ENCODE data around the gene EMILIN2. TPM values are rescaled to one million over a fixed set of nuclear protein-coding genes. Genes with fewer than 3 reads are reported as not detected.

EMILIN2 gene
- total RNA-seq, 2 experiments from 2014 or later = 18.6 to 23.0 TPM

DNA sequence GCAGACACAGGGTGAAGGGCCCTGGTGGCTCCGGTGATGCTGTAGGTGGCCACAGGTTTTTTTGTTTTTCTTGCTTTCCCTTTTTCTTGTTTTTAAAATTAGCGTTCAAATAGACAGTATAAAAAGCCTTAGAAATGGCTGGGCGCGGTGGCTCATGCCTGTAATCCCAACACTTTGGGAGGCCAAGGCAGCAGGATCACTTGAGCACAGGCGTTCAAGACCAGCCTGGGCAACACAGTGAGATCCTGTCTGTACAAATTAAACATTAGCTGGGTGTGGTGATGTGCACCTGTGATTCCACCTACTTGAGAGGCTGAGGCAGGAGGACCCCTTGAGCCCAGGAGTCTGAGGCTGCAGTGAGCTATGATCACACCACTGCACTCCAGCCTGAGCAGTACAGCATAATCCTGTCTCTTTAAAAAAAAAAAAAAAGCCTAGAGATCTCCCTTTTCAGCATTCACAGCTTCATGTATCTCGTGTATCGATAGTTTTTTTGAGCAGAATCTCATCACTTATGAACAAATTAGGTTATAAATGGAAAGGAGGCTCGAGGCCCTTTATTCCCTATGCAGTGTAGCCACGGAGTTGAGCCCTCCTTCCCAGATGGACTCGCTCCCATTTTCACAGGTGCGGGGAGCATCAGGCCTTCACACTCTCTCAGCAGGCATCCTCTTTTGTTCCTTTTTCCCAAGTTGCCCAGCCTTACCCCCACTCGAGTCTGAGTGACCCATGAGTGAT lies 50.8 kb downstream of the EMILIN2 start:
- POLR2A ChIA-PET = no interaction called here
- H3K27ac Mint-ChIP-seq = no peak overlapping the region
- CTCF ChIA-PET = interaction anchor here (0.6 kb wide), 1 partner anchor 141 kb away, joined by 3 read pairs; no protein-coding TSS in a partner anchor

DNA sequence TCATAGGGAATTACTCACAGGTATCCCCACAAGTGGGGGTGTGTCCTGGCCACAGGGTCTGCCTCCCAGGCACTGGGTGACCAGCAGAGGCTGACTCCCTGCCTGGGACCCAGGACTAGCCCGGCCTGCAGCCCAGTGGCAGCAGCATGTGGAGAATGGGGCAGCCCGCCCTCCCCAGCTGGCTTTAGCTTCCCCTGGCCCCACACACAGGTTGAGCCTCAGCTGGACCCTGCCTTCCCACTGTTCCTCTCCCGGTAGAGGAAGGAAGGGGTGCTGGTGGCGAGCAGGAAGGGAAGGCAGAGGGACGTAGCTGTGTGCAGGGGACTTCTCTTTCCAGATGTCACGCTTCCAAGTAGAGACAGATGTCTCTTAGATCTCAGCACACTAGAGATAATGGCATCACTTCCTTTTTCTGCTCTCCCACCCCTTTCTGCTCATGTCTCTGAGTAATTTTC lies 51.4 kb downstream of the EMILIN2 start:
- H3K27me3 Mint-ChIP-seq = no peaks in the 10 kb centered on the region
- no peak for DNase-seq
- H3K27ac Mint-ChIP-seq = no peak overlapping the region
- H3K9me3 Mint-ChIP-seq = peaks cover 7% of the 10 kb centered on the region
- H3K4me3 Mint-ChIP-seq = no peak overlapping the region
- peaks cover 8% of the 10 kb centered on the region for H3K4me1 Mint-ChIP-seq
- POLR2A ChIA-PET = interaction anchor here (0.6 kb wide), 1 partner anchor 26 kb away, joined by 3 read pairs; no protein-coding TSS in a partner anchor
- CTCF ChIA-PET = interaction anchor here (0.6 kb wide), 1 partner anchor 142 kb away, joined by 3 read pairs; no protein-coding TSS in a partner anchor
- H3K36me3 Mint-ChIP-seq (ENCODE audit: low read depth) = peaks cover 2% of the 10 kb centered on the region

More for the DNA sequence above, 50.8 kb downstream of the EMILIN2 start:
- Mint-ChIP-seq H3K27me3 (no peaks in the 10 kb centered on the region), H3K4me1 (peaks cover 12% of the 10 kb centered on the region), H3K4me3 (no peak overlapping the region), H3K36me3 (ENCODE audit: low read depth) (peaks cover 2% of the 10 kb centered on the region), H3K9me3 (peaks cover 7% of the 10 kb centered on the region)
- DNase-seq = no peak

DNA sequence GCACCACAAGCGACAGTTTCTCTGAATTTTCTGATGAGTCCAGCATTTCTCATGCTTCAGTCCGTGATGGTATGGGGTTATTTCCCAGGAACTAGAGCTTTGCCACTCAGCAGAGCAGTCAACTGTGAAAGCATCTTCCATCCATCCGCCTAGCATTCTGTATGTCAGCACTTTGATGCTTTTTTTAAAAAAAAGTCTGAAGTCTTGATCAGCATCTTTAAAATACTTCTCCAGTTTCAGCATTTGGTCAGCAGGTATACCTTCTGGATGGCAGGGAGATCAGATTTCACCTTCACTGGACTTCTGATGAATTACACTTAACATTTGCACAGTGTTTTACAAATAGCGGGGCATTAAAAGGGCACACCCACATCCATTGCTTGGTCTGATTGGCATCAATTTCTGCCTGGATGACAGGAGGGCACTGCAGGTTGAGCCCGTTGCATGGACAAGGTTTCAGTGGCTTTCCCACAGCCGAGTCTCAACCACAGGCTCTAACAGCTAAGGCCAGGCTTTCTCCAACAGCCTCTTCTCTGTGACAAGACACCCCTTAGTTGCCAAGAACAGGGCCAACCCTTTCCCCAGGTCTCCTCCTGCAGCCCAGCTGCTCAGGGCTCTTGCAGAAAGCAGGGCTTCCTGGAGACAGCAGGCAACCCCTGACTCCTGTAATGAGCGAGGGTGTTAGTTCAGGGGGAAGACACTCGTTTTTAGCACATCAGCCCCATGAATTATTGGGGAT lies 54.0 kb downstream of the EMILIN2 start:
- ChIA-PET CTCF (interaction anchor here (1.2 to 1.3 kb wide), 2 partner anchors 8 to 93 kb away, joined by 3 read pairs; no protein-coding TSS in a partner anchor), POLR2A (no interaction called here)
- Mint-ChIP-seq H3K9me3 (no peaks in the 10 kb centered on the region), H3K4me3 (no peak overlapping the region), H3K36me3 (ENCODE audit: low read depth) (no peaks in the 10 kb centered on the region), H3K27me3 (no peaks in the 10 kb centered on the region), H3K27ac (no peak overlapping the region), H3K4me1 (peaks cover 13% of the 10 kb centered on the region)
- no peak for DNase-seq

DNA sequence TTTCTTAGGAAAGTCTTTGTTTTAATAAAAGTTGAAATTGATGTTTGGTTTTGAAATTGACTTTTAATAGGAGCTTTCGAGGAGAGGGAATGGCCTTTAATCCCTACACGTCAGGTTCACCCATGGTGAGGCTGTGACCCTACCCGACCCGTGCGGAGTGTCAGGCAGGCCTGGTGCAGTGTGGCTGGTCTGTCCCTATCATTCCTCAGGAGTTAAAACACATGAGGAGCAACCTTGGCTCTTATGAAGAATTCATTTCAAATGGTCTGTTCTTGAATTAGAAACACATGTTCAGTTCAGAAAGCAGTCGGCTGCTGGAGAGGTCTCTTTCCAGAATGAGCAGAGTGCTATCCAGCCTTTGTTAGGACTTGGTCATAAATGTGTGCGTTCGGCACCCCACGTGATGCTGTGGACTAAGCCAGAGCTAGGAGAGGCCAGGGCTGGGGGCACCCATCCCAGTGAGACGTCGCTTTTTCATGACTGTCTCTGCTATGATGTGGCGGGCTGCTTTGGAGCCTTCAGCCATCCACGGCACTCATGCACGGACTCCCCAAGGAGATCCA lies 54.7 kb downstream of the EMILIN2 start:
- DNase-seq = no peak
- H3K27me3 Mint-ChIP-seq = no peaks in the 10 kb centered on the region
- ChIA-PET CTCF (no interaction called here), POLR2A (no interaction called here)
- H3K27ac Mint-ChIP-seq = no peak overlapping the region
- H3K36me3 Mint-ChIP-seq (ENCODE audit: low read depth) = no peaks in the 10 kb centered on the region
- no peak overlapping the region for H3K4me3 Mint-ChIP-seq
- H3K4me1 Mint-ChIP-seq = peaks cover 15% of the 10 kb centered on the region
- H3K9me3 Mint-ChIP-seq = no peaks in the 10 kb centered on the region

DNA sequence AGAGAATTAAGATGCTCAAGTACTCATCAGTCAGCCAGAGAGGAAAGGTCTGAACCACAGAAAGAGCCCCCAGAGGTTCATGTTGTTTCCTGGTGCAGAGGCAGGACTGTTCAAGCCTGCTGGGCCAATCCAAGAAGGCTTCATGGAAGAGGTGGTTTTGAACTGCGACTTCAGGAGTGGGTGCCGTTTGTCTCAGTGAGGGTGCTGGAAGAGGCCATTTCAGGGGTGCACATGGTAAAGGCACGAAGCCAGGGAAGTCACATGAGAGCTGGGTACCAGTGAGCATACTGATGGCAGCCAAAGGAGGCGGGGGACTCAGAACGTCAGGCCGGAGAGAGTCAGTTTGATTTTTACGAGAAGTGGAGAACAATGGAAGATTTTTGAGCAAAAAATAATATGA lies 55.5 kb downstream of the EMILIN2 start:
- Mint-ChIP-seq H3K36me3 (ENCODE audit: low read depth) (no peaks in the 10 kb centered on the region), H3K27me3 (no peaks in the 10 kb centered on the region), H3K27ac (no peak overlapping the region), H3K9me3 (no peaks in the 10 kb centered on the region), H3K4me1 (peaks cover 18% of the 10 kb centered on the region), H3K4me3 (no peak overlapping the region)
- ChIA-PET CTCF (interaction anchor here (1.2 to 1.4 kb wide), 2 partner anchors 227 to 344 kb away, joined by 3 to 4 read pairs; no protein-coding TSS in a partner anchor), POLR2A (no interaction called here)
- no peak for DNase-seq

DNA sequence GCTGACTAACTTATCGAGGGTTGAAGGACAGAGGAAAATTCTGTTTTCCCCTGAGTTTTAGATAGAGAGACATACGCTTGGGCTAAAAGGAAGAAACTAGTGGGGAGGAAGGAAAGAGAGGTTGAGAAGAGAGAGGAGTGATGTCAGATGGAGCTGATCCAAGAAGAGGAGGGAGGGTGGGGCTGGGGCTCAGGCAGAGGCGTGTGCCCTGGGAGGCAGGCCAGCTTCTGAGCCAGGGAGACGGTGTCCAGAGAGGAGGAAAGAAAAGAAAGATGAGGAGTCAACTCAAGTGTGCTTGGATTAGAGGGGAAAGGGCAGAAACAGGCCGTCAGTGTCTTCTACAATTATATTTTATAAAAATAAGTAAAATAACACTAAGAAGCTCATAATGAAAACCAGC lies 56.2 kb downstream of the EMILIN2 start:
- Mint-ChIP-seq H3K4me3 (no peak overlapping the region), H3K36me3 (ENCODE audit: low read depth) (peaks cover 6% of the 10 kb centered on the region), H3K4me1 (peaks cover 22% of the 10 kb centered on the region), H3K9me3 (no peaks in the 10 kb centered on the region), H3K27ac (no peak overlapping the region), H3K27me3 (no peaks in the 10 kb centered on the region)
- ChIA-PET CTCF (interaction anchor here (0.6 to 1.4 kb wide), 5 partner anchors 9 to 660 kb away, joined by 3 to 5 read pairs (median 4); no protein-coding TSS in a partner anchor), POLR2A (no interaction called here)
- no peak for DNase-seq

DNA sequence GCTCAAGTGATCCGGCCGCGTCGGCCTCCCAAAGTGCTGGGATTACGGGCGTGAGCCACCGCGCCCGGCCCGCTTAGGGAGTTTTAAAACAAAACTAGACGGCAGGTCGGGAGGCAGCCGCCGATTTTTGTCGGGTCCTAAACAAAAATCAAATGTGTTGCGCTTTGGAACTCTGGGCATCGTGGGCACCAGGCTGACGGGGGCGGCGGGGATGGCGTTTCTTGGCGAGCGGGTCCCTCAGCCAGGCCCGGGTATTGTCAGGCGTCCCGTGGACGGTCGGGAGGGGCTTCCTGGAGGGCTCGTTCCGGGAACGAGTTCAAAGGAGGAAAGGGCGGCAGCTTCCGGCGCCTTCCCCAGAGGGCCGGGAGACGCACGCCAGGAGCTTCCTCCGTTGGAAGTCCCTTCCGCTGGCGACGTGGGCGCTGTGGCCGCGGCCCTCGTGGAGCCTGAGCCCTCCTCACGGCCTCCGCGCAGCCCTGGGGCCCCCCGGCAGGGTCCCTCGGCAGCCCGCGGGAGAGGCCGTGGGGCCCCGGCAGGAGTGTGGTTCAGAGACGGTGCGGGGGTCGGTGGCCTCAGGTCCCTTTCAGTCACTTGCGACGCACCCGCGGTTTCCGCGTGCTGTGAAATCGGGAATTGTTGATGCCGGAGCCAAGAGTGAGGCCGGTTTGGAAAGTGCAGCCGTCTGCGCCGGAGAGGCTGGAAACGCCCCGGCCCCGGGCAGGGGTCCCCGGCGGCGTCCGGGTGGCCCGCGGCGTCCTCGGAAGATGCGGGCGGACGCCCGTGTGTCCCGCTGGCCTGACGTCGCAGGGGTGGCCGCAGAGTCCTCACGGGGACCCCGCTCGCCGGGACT lies 59.3 kb downstream of the EMILIN2 start:
- ChIA-PET POLR2A (no interaction called here), CTCF (interaction anchor here (0.8 to 1.8 kb wide), 2 partner anchors 9 to 11 kb away, joined by 3 to 8 read pairs; no protein-coding TSS in a partner anchor)
- peak; percentile 49 for DNase-seq
- Mint-ChIP-seq H3K27me3 (no peaks in the 10 kb centered on the region), H3K4me1 (peaks cover 28% of the 10 kb centered on the region), H3K36me3 (ENCODE audit: low read depth) (peaks cover 15% of the 10 kb centered on the region), H3K9me3 (no peaks in the 10 kb centered on the region), H3K27ac (peak overlapping the region; percentile 87), H3K4me3 (peak overlapping the region; percentile 79)

DNA sequence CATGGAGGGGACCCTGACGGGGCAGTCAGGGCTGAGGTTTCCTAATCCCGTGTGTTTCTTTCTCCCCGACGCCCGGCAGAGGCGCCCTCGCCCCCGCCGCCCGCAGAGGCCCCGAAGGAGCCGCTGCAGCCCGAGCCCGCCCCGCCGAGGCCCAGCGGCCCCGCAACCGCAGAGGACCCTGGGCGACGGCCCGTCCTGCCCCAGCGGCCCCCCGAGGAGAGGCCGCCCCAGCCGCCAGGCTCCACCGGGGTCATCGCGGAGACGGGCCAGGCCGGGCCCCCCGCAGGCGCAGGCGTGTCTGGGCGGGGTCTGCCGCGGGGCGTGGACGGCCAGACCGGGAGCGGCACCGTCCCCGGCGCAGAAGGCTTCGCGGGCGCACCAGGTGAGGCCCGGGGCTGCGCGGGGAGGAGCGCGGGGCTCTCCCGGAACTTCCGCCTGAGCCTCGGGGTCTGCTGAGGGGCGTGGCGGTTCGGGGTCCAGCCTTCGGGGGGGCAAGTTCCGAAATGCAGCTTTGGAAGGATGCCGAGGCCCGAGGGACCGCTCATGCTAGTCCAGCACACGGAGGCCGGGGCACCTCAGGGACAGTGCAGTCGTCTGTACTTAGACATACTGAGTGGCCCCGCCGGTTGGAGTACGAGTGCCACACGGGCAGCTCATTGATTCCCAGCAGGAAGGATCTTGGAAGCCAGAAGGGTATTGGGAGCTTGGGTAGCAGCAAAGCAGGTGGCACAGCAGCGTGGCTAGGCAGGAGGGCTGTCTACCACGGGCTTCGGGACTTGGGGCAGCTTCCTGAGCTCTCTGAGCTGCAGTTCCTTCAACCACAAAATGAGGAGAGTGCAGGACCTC lies 60.1 kb downstream of the EMILIN2 start:
- peak; percentile 42 for DNase-seq
- H3K4me1 Mint-ChIP-seq = peaks cover 28% of the 10 kb centered on the region
- H3K27ac Mint-ChIP-seq = peak overlapping the region; percentile 83
- H3K36me3 Mint-ChIP-seq (ENCODE audit: low read depth) = peaks cover 15% of the 10 kb centered on the region
- ChIA-PET POLR2A (interaction anchor here (0.7 kb wide), 1 partner anchor 27 kb away, joined by 3 read pairs; no protein-coding TSS in a partner anchor), CTCF (interaction anchor here (0.5 to 1.1 kb wide), 5 partner anchors 9 to 396 kb away, joined by 3 to 7 read pairs (median 4); no protein-coding TSS in a partner anchor)
- no peaks in the 10 kb centered on the region for H3K27me3 Mint-ChIP-seq
- H3K9me3 Mint-ChIP-seq = no peaks in the 10 kb centered on the region
- H3K4me3 Mint-ChIP-seq = peak overlapping the region; percentile 80

DNA sequence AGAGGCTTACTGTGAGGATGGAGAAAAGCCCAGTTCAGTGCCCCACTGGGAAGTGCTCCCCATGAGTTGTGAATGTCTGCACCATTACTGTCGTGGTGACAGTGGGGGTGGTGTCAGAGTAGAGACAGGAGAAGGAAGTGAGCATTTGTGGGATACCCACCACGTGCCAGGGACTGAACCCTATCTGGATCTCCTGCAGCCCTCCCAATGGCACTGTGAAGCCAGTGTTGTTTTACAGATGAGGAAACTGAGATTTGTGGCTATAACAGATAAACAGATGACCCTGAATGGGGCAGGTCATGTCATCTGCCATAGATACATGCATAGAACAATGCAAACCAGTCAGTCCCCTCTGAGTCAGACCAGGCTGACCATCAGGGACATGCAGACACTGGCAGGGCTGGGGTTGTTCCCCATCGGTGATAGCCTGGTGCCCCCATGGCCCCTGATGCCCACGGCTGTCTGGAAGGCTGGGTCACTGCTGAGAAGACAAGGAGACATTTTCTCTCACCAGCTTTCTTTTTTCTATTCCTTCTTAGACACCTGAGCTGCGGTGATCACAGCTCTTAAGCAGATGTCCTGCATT lies 60.8 kb downstream of the EMILIN2 start:
- ChIA-PET POLR2A (interaction anchor here (0.7 kb wide), 1 partner anchor 28 kb away, joined by 3 read pairs; no protein-coding TSS in a partner anchor), CTCF (interaction anchor here (0.6 to 1.1 kb wide), 5 partner anchors 8 to 395 kb away, joined by 3 to 7 read pairs (median 4); no protein-coding TSS in a partner anchor)
- H3K36me3 Mint-ChIP-seq (ENCODE audit: low read depth) = peaks cover 17% of the 10 kb centered on the region
- no peak for DNase-seq
- no peaks in the 10 kb centered on the region for H3K27me3 Mint-ChIP-seq
- peaks cover 28% of the 10 kb centered on the region for H3K4me1 Mint-ChIP-seq
- H3K4me3 Mint-ChIP-seq = peak overlapping the region; percentile 80
- no peaks in the 10 kb centered on the region for H3K9me3 Mint-ChIP-seq
- H3K27ac Mint-ChIP-seq = peak overlapping the region; percentile 83

DNA sequence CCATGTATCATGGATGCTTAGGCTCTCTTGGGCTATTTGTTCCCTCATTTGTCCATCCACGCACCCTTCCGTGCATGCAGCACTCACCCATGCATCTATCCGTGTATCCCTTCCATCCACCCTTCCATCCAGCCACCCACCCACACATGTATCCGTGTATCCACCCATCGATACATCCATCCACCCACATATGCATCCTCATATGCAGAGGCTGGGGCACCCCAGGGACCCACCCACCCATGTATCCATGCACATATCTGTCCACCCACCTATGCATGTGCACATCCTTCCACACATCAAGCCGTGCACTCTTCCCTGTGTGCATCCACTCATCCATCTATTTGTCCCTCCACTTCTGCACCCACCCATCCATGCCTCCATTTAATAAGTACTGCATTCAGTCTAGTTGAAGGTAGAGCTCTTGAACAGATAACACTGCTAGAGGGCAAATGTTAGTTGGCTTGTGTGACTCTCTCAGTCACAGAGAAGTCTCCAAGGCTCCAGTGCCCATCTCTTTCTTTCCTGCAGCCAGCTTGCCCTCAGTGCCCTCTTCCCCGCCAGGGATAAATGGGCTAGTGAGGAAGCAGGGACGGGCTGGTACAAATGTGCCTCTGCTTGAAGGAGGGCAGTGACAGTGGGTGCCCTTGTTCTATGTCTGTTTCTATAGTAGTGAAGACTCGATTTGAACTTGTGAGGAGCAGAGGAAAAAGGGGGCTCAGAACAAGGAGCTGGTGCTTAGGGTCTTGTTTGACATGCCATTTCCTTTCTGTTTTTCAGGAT lies 61.5 kb downstream of the EMILIN2 start:
- Mint-ChIP-seq H3K27ac (peak overlapping the region; percentile 75), H3K36me3 (ENCODE audit: low read depth) (peaks cover 20% of the 10 kb centered on the region), H3K9me3 (no peaks in the 10 kb centered on the region), H3K4me1 (peaks cover 28% of the 10 kb centered on the region), H3K4me3 (peak overlapping the region; percentile 80), H3K27me3 (no peaks in the 10 kb centered on the region)
- ChIA-PET POLR2A (no interaction called here), CTCF (interaction anchor here (1.0 kb wide), 2 partner anchors 8 to 9 kb away, joined by 3 read pairs; no protein-coding TSS in a partner anchor)
- no peak for DNase-seq
